HL-60 (cell line): Measurements from ENCODE around the gene CACNA1C.

Experiments used
- CTCF ChIP-seq: IDR thresholded peaks from one replicate; pipeline ENCODE4 v1.5.1; 2011; ENCODE audit warnings: low read length, control low read depth, inconsistent platforms; ENCODE audit not compliant: insufficient read depth
- GABPA ChIP-seq: IDR thresholded peaks from 2 replicates; pipeline ENCODE4 v1.6.1; 2012; ENCODE audit warnings: low read depth
- POLR2AphosphoS5 ChIP-seq: IDR thresholded peaks from 2 replicates; pipeline ENCODE4 v1.6.1; 2012; ENCODE audit warnings: low read depth
- REST ChIP-seq: IDR thresholded peaks from 2 replicates; pipeline ENCODE4 v1.6.1; 2012; ENCODE audit warnings: low read depth; ENCODE audit not compliant: insufficient replicate concordance
- SPI1 ChIP-seq: IDR thresholded peaks from 2 replicates; pipeline ENCODE4 v1.6.1; 2012; ENCODE audit warnings: low read depth, mild to moderate bottlenecking, borderline replicate concordance

- TF ChIP-seq CTCF, result no peak
- TF ChIP-seq POLR2AphosphoS5, result no peak
- TF ChIP-seq GABPA, result no peak
- no peak for TF ChIP-seq REST
- TF ChIP-seq SPI1, result no peak
These were observed 138.9 kb downstream of the CACNA1C start for GRCh38 chr12:2191534-2192153.
